Measurements from ENCODE around the gene GDF11.

Gene GDF11

GRCh38 chr12:55795950-55796349 lies 53.0 kb downstream of the GDF11 start:
- DNase-seq (ENCODE audit: low spot score): no peak

GRCh38 chr12:55797068-55797467 lies 54.1 kb downstream of the GDF11 start:
- DNase-seq (ENCODE audit: low spot score): peak; percentile 33

GRCh38 chr12:55797550-55797949 lies 54.6 kb downstream of the GDF11 start:
- DNase-seq (ENCODE audit: low spot score): no peak

Measured in putamen (tissue), 1 donor.